Suprapubic skin (tissue), 3 donors: ENCODE measurements around the gene SRD5A1.

Source experiments
- CTCF ChIP-seq, 2 donors: fragments of 200-600 bp in 1 of 2; fragments of 450-650 bp in 1 of 2; sonication (generic) in 1 of 2; IDR thresholded peaks; one replicate each; pipeline ENCODE4 v1.5.1; 2016 to 2019; ENCODE audit warnings: antibody characterized with exemption in 2 of 2, mild to moderate bottlenecking in 1 of 2, moderate library complexity in 1 of 2
- EP300 ChIP-seq: sonication (generic); formaldehyde crosslinking; IDR thresholded peaks from one replicate; pipeline ENCODE4 v1.6.1; 2017; ENCODE audit warnings: antibody characterized with exemption
- POLR2A ChIP-seq, 2 donors: fragments of 450-650 bp; IDR thresholded peaks; one replicate each; pipeline ENCODE4 v1.6.1; 2017; ENCODE audit warnings: antibody characterized with exemption in 2 of 2, mild to moderate bottlenecking in 2 of 2, moderate library complexity in 2 of 2

DNA sequence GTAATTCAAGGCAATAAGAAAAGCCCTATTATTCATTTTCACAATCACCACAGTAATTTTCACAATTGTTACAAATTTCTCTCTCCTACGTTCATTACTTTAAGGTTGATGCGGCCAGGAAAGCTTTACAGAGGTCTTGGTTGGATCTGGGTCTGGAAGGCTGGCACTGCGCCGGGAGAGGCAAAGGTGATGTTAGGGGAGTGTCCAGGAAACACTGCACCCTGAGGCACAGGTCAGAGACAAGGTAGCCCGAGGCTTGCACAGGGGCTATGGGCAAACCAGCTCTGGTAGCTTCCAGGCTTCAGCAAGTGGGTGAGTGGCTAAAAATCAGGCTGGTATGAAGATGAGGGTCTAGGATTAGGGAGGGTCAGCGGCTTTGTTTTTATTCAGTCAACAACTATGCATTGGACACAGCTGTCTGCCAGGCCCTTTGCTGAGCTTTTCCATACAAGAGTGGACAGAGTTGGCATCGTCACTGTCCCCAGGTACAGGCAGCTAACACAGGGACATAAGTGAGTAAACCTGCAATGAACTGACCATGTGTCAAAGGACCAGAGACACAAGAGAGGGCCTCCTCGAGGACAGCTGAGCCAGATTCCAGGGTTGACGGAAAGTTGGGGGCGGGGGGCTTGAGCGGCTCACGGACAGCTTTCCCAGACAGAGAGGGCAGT lies 67.6 kb downstream of the SRD5A1 start:
- TF ChIP-seq CTCF (IDR thresholded peaks at IDR 0.05) = no peak
- TF ChIP-seq EP300 = no peak
- no peak for TF ChIP-seq POLR2A (IDR thresholded peaks at IDR 0.05)
